ENCODE results near the gene LRMDA. TPM values are rescaled to one million over a fixed set of nuclear protein-coding genes. Genes with fewer than 3 reads are reported as not detected.

LRMDA gene
- total and polyA plus RNA-seq, 2 of the 13 experiments (the other 11 are each of a cell fraction or from before 2014, with no cell fraction given) = 13.4 to 22.0 TPM

GRCh38 chr10:75430000-75430763 lies 1.2 kb upstream of the LRMDA start (continued):
- TF ChIP-seq ELK4 (CRISPR knock-in tag; IDR thresholded peaks at IDR 0.05; ENCODE audit: borderline replicate concordance) (no peak), THYN1 (CRISPR knock-in tag; IDR thresholded peaks at IDR 0.05; ENCODE audit: borderline replicate concordance, low read depth) (no peak), PHF20 (CRISPR knock-in tag; IDR thresholded peaks at IDR 0.05) (no peak), CENPX (CRISPR knock-in tag; IDR thresholded peaks at IDR 0.05) (no peak), ZNF543 (CRISPR knock-in tag; IDR thresholded peaks at IDR 0.05) (0 out of 2 replicates have a peak, but pooled peaks have one; percentile 42), THAP7 (CRISPR knock-in tag; IDR thresholded peaks at IDR 0.05) (0 out of 2 replicates have a peak, but pooled peaks have one; percentile 13), NCOR1 (IDR thresholded peaks at IDR 0.05; ENCODE audit: borderline replicate concordance, low read length) (peak; percentile 66; the same call in 1 of the 2 replicates), RERE (CRISPR knock-in tag; IDR thresholded peaks at IDR 0.05; ENCODE audit: low read depth) (peak; percentile 84; the same call in 1 of the 2 replicates), ZNF768 (CRISPR knock-in tag; IDR thresholded peaks at IDR 0.05) (peak; percentile 96), KLF9 (CRISPR knock-in tag; IDR thresholded peaks at IDR 0.05; ENCODE audit: low read depth) (no peak), HOXA5 (CRISPR knock-in tag; IDR thresholded peaks at IDR 0.05) (peak; percentile 84), TOPORS (CRISPR knock-in tag; IDR thresholded peaks at IDR 0.05) (no peak), ZNF335 (CRISPR knock-in tag; IDR thresholded peaks at IDR 0.05) (0 out of 2 replicates have a peak, but pooled peaks have one; percentile 44), HOMEZ (CRISPR knock-in tag; IDR thresholded peaks at IDR 0.05; ENCODE audit: low read depth) (0 out of 2 replicates have a peak, but pooled peaks have one; percentile 21), ZNF816 (CRISPR knock-in tag; IDR thresholded peaks at IDR 0.05; ENCODE audit: borderline replicate concordance) (no peak), FLYWCH1 (CRISPR knock-in tag; IDR thresholded peaks at IDR 0.05) (no peak), NFYB (CRISPR knock-in tag; IDR thresholded peaks at IDR 0.05) (no peak), ASH2L (IDR thresholded peaks at IDR 0.05; ENCODE audit: insufficient read length, low read depth, low read length) (no peak), ZNF275 (CRISPR knock-in tag; IDR thresholded peaks at IDR 0.05; ENCODE audit: borderline replicate concordance) (0 out of 2 replicates have a peak, but pooled peaks have one; percentile 57)

Measured in HepG2 (cell line).